WI38 (cell line): ENCODE measurements around the gene GATA5.

Source experiments
- H3K4me3 ChIP-seq: 2 replicates; pipeline ENCODE4 v1.5.1; 2011; ENCODE audit warnings: low read depth, mild to moderate bottlenecking, control low read depth, low read length
- CTCF ChIP-seq: IDR thresholded peaks from 2 replicates; pipeline ENCODE4 v1.5.1; 2012; ENCODE audit warnings: low read depth, mild to moderate bottlenecking, control low read depth, low read length

GATA5 gene

GRCh38 chr20:62418709-62419487, 56.9 kb downstream of the GATA5 start:
- H3K4me3 ChIP-seq = no peak overlapping the region
- TF ChIP-seq CTCF = no peak

GRCh38 chr20:62417981-62418708, 57.6 kb downstream of the GATA5 start:
- no peak for TF ChIP-seq CTCF
- no peak overlapping the region for H3K4me3 ChIP-seq

GRCh38 chr20:62416651-62417637, 58.9 kb downstream of the GATA5 start:
- TF ChIP-seq CTCF = no peak

GRCh38 chr20:62415354-62416111, 60.3 kb downstream of the GATA5 start:
- no peak overlapping the region for H3K4me3 ChIP-seq
- no peak for TF ChIP-seq CTCF

More at GRCh38 chr20:62416651-62417637, 58.9 kb downstream of the GATA5 start:
- no peak overlapping the region for H3K4me3 ChIP-seq

GRCh38 chr20:62413896-62414481, 61.8 kb downstream of the GATA5 start:
- TF ChIP-seq CTCF = no peak

More at GRCh38 chr20:62413896-62414481, 61.8 kb downstream of the GATA5 start:
- no peak overlapping the region for H3K4me3 ChIP-seq
